Measurements from ENCODE around the gene LRP4. TPM values are rescaled to one million over a fixed set of nuclear protein-coding genes. Genes with fewer than 3 reads are reported as not detected.

LRP4 gene
- total and polyA plus RNA-seq, 2 donors (not counting 1 experiment from before 2014, with no cell fraction given), result 1.3 to 2.9 TPM

DNA sequence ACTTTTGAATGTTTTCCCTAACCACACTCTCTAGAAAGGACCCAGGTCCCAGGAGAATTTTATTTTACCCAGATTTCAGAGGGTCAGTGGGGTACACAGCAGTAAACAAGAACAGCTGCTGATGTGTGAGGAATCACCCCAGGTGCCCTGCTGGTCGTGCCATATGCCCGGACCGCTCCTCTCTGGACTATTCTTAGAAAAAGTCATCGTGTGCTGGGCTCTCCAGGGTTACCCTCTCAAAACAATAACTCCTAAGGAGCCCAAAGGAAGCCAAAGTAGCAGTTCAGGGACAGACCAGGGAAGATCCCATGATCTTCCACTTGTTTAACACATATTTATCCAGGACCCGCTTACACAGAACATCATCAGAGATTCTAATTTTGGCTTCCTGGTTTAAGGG is 29.7 kb downstream of the LRP4 start:
- H3K36me3 ChIP-seq (ENCODE audit: control insufficient read depth, insufficient read depth, low read length), result no peaks in the 10 kb centered on the region
- no peak for DNase-seq (ENCODE audit: low read depth in 2 of 2)
- H3K4me2 ChIP-seq (ENCODE audit: extremely low read depth, insufficient read depth, low read length), result no peak overlapping the region
- no peaks in the 10 kb centered on the region for H4K20me1 ChIP-seq (ENCODE audit: control insufficient read depth, extremely low read depth, insufficient read depth, low read length)
- H3K4me3 ChIP-seq (replicated peaks in 1 of 4; ENCODE audit: control extremely low read depth in 1 of 4, insufficient read depth in 1 of 4, low read depth in 3 of 4, low read length in 4 of 4), result no peak overlapping the region
- no peaks in the 10 kb centered on the region for H3K4me1 ChIP-seq (ENCODE audit: control insufficient read depth, extremely low read depth, insufficient read depth, low read length)
- no peak overlapping the region for H2AFZ ChIP-seq (ENCODE audit: low read length)
- H3K79me2 ChIP-seq (ENCODE audit: control insufficient read depth, insufficient read depth, low read length), result no peaks in the 10 kb centered on the region
- TF ChIP-seq EZH2 (IDR thresholded peaks at IDR 0.05; ENCODE audit: low read length, missing control alignments), result no peak
- TF ChIP-seq, protein P1, sequence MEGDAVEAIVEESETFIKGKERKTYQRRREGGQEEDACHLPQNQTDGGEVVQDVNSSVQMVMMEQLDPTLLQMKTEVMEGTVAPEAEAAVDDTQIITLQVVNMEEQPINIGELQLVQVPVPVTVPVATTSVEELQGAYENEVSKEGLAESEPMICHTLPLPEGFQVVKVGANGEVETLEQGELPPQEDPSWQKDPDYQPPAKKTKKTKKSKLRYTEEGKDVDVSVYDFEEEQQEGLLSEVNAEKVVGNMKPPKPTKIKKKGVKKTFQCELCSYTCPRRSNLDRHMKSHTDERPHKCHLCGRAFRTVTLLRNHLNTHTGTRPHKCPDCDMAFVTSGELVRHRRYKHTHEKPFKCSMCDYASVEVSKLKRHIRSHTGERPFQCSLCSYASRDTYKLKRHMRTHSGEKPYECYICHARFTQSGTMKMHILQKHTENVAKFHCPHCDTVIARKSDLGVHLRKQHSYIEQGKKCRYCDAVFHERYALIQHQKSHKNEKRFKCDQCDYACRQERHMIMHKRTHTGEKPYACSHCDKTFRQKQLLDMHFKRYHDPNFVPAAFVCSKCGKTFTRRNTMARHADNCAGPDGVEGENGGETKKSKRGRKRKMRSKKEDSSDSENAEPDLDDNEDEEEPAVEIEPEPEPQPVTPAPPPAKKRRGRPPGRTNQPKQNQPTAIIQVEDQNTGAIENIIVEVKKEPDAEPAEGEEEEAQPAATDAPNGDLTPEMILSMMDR (conservative IDR thresholded peaks at IDR 0.05 in 1 of 2, IDR thresholded peaks at IDR 0.05 in 1 of 2; ENCODE audit: low read depth in 1 of 2, low read length in 2 of 2), result no peak
- no peak overlapping the region for H3K27ac ChIP-seq (ENCODE audit: insufficient read depth, low read length)
- no peaks in the 10 kb centered on the region for H3K27me3 ChIP-seq (ENCODE audit: control insufficient read depth, insufficient read depth, low read length)
- no peak overlapping the region for H3K9ac ChIP-seq (ENCODE audit: insufficient read depth, low read length)
- H3K9me3 ChIP-seq (ENCODE audit: control insufficient read depth, insufficient read depth, low read depth, low read length), result no peaks in the 10 kb centered on the region

DNA sequence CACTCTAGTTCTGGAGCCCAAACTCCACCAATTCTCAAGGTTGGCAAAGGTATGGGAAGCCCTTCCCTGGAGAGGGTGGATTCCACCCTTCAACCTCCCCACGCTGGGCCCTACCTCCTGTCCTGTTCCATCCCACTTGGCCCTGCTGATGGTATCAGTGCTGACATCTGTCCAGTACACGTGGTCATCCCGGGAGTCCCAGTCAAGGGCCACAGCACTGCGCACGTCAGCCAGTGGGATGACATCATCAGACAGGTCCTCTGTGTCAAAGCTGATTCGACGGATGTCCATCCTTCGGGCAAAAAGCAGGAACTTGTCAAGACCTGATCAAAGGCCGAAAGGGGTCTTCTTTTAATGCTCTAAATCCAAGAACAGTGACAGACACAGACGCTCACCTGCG is 32.1 kb downstream of the LRP4 start:
- H3K9ac ChIP-seq (ENCODE audit: insufficient read depth, low read length), result no peak overlapping the region
- H3K4me3 ChIP-seq (replicated peaks in 1 of 4; ENCODE audit: control extremely low read depth in 1 of 4, insufficient read depth in 1 of 4, low read depth in 3 of 4, low read length in 4 of 4), result no peak overlapping the region
- no peaks in the 10 kb centered on the region for H3K36me3 ChIP-seq (ENCODE audit: control insufficient read depth, insufficient read depth, low read length)
- no peaks in the 10 kb centered on the region for H3K79me2 ChIP-seq (ENCODE audit: control insufficient read depth, insufficient read depth, low read length)
- H3K4me1 ChIP-seq (ENCODE audit: control insufficient read depth, extremely low read depth, insufficient read depth, low read length), result no peaks in the 10 kb centered on the region
- no peak overlapping the region for H3K4me2 ChIP-seq (ENCODE audit: extremely low read depth, insufficient read depth, low read length)
- no peak for TF ChIP-seq EZH2 (IDR thresholded peaks at IDR 0.05; ENCODE audit: low read length, missing control alignments)
- TF ChIP-seq, protein P1 (conservative IDR thresholded peaks at IDR 0.05 in 1 of 2, IDR thresholded peaks at IDR 0.05 in 1 of 2; ENCODE audit: low read depth in 1 of 2, low read length in 2 of 2), result no peak
- H4K20me1 ChIP-seq (ENCODE audit: control insufficient read depth, extremely low read depth, insufficient read depth, low read length), result no peaks in the 10 kb centered on the region
- no peak for DNase-seq (ENCODE audit: low read depth in 2 of 2)
- H3K27me3 ChIP-seq (ENCODE audit: control insufficient read depth, insufficient read depth, low read length), result no peaks in the 10 kb centered on the region
- H2AFZ ChIP-seq (ENCODE audit: low read length), result no peak overlapping the region
- H3K9me3 ChIP-seq (ENCODE audit: control insufficient read depth, insufficient read depth, low read depth, low read length), result no peaks in the 10 kb centered on the region
- no peak overlapping the region for H3K27ac ChIP-seq (ENCODE audit: insufficient read depth, low read length)

DNA sequence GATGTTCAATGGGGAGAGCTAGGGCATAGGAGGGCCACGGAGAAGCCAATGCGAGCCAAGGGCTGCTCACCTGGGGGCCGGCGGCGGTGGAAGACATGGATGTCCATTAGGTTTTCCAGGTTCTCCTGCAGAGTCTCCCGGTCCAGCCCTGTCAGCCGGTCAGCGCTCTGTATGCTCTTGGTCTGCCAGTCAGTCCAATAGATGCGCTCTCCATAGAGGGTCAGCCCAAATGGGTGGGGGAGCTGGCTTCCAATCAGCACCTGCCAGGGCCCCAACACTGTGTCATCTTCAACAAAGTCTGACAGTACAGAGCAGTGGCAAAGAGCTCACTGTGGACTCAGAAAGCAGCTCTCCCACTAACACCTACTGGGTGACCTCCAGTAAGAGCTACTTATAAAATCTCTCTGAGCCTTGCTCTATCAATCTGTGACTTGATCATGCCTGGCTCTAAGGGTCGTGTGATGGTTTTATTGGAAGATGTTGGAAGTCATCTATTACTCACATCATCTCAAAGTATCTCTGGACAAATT is 39.2 kb downstream of the LRP4 start:
- Histone ChIP-seq H3K27ac (ENCODE audit: insufficient read depth, low read length) (no peak overlapping the region), H2AFZ (ENCODE audit: low read length) (no peak overlapping the region), H3K27me3 (ENCODE audit: control insufficient read depth, insufficient read depth, low read length) (no peaks in the 10 kb centered on the region), H3K4me2 (ENCODE audit: extremely low read depth, insufficient read depth, low read length) (no peak overlapping the region), H3K9me3 (ENCODE audit: control insufficient read depth, insufficient read depth, low read depth, low read length) (no peaks in the 10 kb centered on the region), H3K4me1 (ENCODE audit: control insufficient read depth, extremely low read depth, insufficient read depth, low read length) (no peaks in the 10 kb centered on the region), H3K36me3 (ENCODE audit: control insufficient read depth, insufficient read depth, low read length) (no peaks in the 10 kb centered on the region), H4K20me1 (ENCODE audit: control insufficient read depth, extremely low read depth, insufficient read depth, low read length) (no peaks in the 10 kb centered on the region), H3K9ac (ENCODE audit: insufficient read depth, low read length) (no peak overlapping the region), H3K79me2 (ENCODE audit: control insufficient read depth, insufficient read depth, low read length) (no peaks in the 10 kb centered on the region), H3K4me3 (replicated peaks in 1 of 4; ENCODE audit: control extremely low read depth in 1 of 4, insufficient read depth in 1 of 4, low read depth in 3 of 4, low read length in 4 of 4) (no peak overlapping the region)
- TF ChIP-seq EZH2 (IDR thresholded peaks at IDR 0.05; ENCODE audit: low read length, missing control alignments), result no peak
- TF ChIP-seq, protein P1 (conservative IDR thresholded peaks at IDR 0.05 in 1 of 2, IDR thresholded peaks at IDR 0.05 in 1 of 2; ENCODE audit: low read depth in 1 of 2, low read length in 2 of 2), result no peak
- no peak for DNase-seq (ENCODE audit: low read depth in 2 of 2)
